Calu3 (cell line): ENCODE measurements around the gene CCDC69. TPM values are rescaled to one million over a fixed set of nuclear protein-coding genes. Genes with fewer than 3 reads are reported as not detected.

Experiments
- BruUV-seq: library from RNA; stranded (reverse); fragments of 400-500 nt; replicated peaks from 2 replicates; lab custom pipeline; 2021; lab: Mats Ljungman, UMichigan
- CTCF ChIA-PET: fragments of 300-600 bp; sonication (Branson Sonifier 250); formaldehyde crosslinking; loops from one replicate; lab custom pipeline; 2022; ENCODE audit warnings: antibody characterized with exemption; lab: Charles Lee
- DNase-seq: peaks from one replicate; pipeline ENCODE4 v3.0.0; 2022
- H3K27ac Mint-ChIP-seq: one replicate; pipeline ENCODE4 v1.8.0; 2022; ENCODE audit warnings: mixed read lengths; ENCODE audit not compliant: unreplicated experiment
- H3K27me3 Mint-ChIP-seq: one replicate; pipeline ENCODE4 v1.8.0; 2022; ENCODE audit warnings: mixed read lengths; ENCODE audit not compliant: unreplicated experiment
- H3K36me3 Mint-ChIP-seq: one replicate; pipeline ENCODE4 v1.8.0; 2022; ENCODE audit warnings: mild to moderate bottlenecking, moderate library complexity, mixed read lengths; ENCODE audit not compliant: insufficient read depth, unreplicated experiment
- H3K4me1 Mint-ChIP-seq: one replicate; pipeline ENCODE4 v1.8.0; 2022; ENCODE audit warnings: mild to moderate bottlenecking, low read depth, mixed read lengths; ENCODE audit not compliant: unreplicated experiment
- H3K4me3 Mint-ChIP-seq: one replicate; pipeline ENCODE4 v1.8.0; 2022; ENCODE audit warnings: mild to moderate bottlenecking, low read depth, moderate library complexity, mixed read lengths; ENCODE audit not compliant: unreplicated experiment
- H3K9me3 Mint-ChIP-seq: one replicate; pipeline ENCODE4 v1.8.0; 2022; ENCODE audit warnings: low read depth, mixed read lengths; ENCODE audit not compliant: unreplicated experiment
- intact Hi-C: fragments of 100-400 bp; cut with micrococcal nuclease; formaldehyde crosslinking; loops from one replicate; pipeline ENCODE4 v1.10.0; 2022; ENCODE audit not compliant: unreplicated experiment
- total RNA-seq: library from RNA; stranded (reverse); gene quantifications from 2 replicates; pipeline ENCODE4 v1.2.3, GENCODE V29; 2022
- TF ChIP-seq, protein P1 (sequence below): fragments of 200-600 bp; IDR thresholded peaks from one replicate; pipeline ENCODE4 v1.8.0; 2022; ENCODE audit warnings: antibody characterized with exemption; ENCODE audit not compliant: unreplicated experiment

CCDC69 gene
- total RNA-seq, 1 experiment from 2014 or later, result 1.0 TPM

- no peak for DNase-seq
- no TSS peak for BruUV-seq
- Mint-ChIP-seq H3K4me3 (no peak overlapping the region), H3K27ac (no peak overlapping the region), H3K9me3 (no peaks in the 10 kb centered on the region), H3K36me3 (no peaks in the 10 kb centered on the region), H3K27me3 (no peaks in the 10 kb centered on the region), H3K4me1 (no peaks in the 10 kb centered on the region)
- TF ChIP-seq, protein P1, sequence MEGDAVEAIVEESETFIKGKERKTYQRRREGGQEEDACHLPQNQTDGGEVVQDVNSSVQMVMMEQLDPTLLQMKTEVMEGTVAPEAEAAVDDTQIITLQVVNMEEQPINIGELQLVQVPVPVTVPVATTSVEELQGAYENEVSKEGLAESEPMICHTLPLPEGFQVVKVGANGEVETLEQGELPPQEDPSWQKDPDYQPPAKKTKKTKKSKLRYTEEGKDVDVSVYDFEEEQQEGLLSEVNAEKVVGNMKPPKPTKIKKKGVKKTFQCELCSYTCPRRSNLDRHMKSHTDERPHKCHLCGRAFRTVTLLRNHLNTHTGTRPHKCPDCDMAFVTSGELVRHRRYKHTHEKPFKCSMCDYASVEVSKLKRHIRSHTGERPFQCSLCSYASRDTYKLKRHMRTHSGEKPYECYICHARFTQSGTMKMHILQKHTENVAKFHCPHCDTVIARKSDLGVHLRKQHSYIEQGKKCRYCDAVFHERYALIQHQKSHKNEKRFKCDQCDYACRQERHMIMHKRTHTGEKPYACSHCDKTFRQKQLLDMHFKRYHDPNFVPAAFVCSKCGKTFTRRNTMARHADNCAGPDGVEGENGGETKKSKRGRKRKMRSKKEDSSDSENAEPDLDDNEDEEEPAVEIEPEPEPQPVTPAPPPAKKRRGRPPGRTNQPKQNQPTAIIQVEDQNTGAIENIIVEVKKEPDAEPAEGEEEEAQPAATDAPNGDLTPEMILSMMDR, result no peak
- intact Hi-C loops, result no loop called here
- CTCF ChIA-PET, result no interaction called here
These were observed 89.7 kb downstream of the CCDC69 start for GRCh38 chr5:151134228-151134627.

DNA sequence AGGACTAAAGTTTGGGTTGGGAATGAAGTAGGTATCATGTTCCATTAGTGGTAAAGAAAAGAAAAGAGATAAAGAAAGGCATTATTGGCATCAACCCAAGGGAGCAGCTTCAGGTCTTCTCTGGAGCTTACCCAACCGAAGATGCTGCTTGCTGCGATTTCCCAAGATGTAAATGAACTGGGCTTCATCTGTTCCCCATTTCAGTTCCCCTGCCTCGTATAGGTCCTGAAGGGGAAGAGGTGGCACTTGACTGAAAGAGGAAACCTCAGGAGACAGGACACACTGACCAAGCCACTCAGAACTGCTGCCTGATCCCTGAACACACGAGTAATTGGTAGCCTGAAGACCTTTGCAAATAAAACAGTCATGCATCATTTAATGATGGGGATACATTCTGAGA lies 90.9 kb downstream of the CCDC69 start:
- Mint-ChIP-seq H3K27me3 (no peaks in the 10 kb centered on the region), H3K4me1 (no peaks in the 10 kb centered on the region), H3K4me3 (no peak overlapping the region), H3K27ac (no peak overlapping the region), H3K9me3 (no peaks in the 10 kb centered on the region), H3K36me3 (no peaks in the 10 kb centered on the region)
- CTCF ChIA-PET, result no interaction called here
- BruUV-seq, result no TSS peak
- DNase-seq, result no peak
- intact Hi-C loops, result no loop called here
- TF ChIP-seq, protein P1, result no peak

Other genes starting within 250 kb of the CCDC69 start
- gene GPX3, start 203.5 kb downstream of the CCDC69 start, total RNA-seq, result not detected in 2 replicates
- gene TNIP1, start 143.1 kb downstream of the CCDC69 start, total RNA-seq, result 321 and 339 TPM in 2 replicates
- gene ANXA6, start 66.3 kb downstream of the CCDC69 start, total RNA-seq, result 12.5 and 16.4 TPM in 2 replicates
- 21.1 and 22.4 TPM in 2 replicates for gene GM2A, start 29.1 kb upstream of the CCDC69 start, total RNA-seq
- gene SLC36A3, start 79.7 kb upstream of the CCDC69 start, total RNA-seq, result not detected in 2 replicates
- not detected in 2 replicates for gene SLC36A2, start 123.5 kb upstream of the CCDC69 start, total RNA-seq
- 11.4 and 12.3 TPM in 2 replicates for gene SLC36A1, start 223.5 kb upstream of the CCDC69 start, total RNA-seq